Measurements from ENCODE around the gene DOCK4. TPM values are rescaled to one million over a fixed set of nuclear protein-coding genes. Genes with fewer than 3 reads are reported as not detected.

Gene DOCK4
- polyA plus RNA-seq, 3 donors: 20.9 to 26.3 (median 24.1) TPM

GRCh38 chr7:112220877-112221434, 14.8 kb upstream of the DOCK4 start:
- DNase-seq: no peak

DNA sequence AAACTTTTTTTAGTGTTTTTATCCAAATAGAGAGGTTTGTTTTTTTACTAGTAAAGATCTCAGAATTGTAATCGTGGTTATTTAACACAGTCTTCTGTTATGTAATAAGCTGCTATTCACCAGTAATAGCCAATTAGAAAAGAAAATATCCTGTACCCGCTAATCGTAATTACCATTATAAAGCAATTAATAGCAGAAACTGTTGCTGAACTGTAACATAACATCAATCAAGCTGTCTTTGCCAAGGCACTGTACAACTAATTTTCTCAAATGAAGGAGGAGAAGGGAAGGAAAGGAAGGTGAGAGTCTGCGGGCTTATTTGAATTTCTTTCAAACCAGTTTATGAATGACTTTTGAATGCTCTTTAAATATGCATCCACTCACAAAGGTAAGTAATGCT, 9.6 kb upstream of the DOCK4 start:
- no peak for DNase-seq

DNA sequence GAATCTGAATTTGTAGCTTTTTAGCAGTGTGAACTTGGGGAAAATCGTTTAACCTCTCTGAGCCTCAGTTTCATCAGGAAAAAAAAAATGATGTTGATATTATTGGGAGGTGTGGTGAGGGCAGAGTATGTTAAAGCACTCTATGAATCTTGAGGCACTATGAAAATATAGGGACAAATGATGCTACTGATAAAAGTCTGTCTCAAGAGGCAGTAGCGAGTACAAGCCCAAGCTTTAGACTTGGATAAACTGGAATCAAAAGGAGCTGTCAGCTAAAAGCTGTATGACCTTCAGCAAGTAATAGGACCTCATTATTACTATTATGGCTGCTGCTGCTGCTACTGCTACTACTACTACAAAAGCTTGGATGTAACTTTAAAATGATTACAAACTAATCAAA, 8.7 kb upstream of the DOCK4 start:
- no peak for DNase-seq

DNA sequence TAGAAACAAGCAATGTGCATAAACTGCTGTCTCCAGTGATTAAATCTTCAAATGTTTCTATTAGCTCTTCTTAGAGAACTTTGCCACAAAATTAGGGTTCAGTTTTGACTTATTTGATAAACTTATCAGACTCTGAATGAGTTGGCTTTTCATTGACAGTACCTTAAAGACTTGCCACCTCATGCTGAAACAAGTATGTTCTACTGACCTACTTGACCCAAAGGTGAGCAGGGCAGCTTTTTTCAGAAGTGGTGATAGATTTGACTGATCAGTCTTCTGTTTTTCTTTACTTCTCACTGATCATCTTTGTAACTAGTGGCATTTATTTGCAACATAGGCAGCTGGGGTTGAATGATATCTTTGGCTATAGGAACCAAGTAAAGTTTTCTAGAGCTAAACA, 8.1 kb upstream of the DOCK4 start:
- no peak for DNase-seq

DNA sequence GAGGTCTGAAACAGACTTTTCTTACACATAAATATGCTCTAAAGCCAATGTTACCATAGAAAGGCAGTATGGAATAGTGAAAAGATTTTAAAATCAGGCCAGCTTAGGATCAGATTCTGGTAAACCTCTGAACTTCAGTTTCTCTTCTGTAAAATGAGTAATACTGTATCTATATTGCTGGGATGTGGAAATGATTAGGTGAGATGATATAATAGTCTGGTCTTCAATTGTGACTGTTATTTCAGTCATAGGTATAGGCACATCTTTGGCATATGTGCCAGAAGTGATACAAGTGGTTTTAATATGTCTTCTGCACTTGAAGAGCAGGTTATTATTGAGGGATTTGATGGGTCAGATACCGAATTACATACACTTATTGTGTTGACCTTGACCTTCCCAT, 7.5 kb upstream of the DOCK4 start:
- DNase-seq: no peak

DNA sequence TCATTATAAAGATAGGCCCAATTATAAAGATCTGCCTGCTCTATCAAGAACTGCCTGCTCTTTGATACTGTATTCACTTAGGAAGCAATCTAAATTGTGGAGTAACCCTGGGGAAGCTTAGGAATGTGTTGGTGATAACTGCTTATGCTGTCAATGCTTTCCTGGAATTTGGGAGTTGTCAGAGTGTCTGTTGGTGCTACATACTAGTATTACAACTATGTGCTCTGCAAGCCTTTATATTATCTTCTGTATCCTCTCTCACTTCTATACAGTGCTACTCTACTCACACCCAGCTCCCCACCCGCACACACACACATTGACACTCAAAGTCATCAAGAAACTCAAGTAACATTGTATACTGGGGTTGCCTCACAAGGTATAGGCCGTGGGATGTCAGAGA, 6.4 kb upstream of the DOCK4 start:
- DNase-seq: no peak

GRCh38 chr7:112211348-112211907, 5.2 kb upstream of the DOCK4 start:
- DNase-seq: no peak

DNA sequence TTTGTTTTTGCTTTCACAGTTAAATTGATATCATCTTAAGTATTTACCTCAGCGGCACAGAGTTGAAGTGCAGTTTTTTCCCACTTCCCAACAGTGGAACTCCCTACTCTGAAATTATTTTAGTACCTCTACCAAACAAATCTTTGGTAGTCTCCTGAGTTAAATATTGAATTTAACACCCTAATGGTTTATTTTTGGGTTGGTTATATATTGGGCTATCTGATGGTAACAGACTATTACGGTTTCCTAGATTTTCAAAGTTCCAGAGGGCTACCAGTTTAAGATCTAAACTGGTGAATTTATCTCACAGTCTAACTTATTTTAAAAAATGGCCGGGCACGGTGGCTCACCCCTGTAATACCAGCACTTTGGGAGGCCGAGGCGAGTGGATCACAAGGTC, 1.6 kb upstream of the DOCK4 start:
- DNase-seq: no peak

- DNase-seq: no peak
Observed at GRCh38 chr7:112206991-112207592, 893 bp upstream of the DOCK4 start.

- DNase-seq: peak; percentile 73
Observed at GRCh38 chr7:112205343-112206237, 609 bp downstream of the DOCK4 start.

GRCh38 chr7:112204499-112205342, 1.5 kb downstream of the DOCK4 start:
- no peak for DNase-seq

GRCh38 chr7:112203365-112203739, 2.8 kb downstream of the DOCK4 start:
- no peak for DNase-seq

GRCh38 chr7:112202816-112203215, 3.4 kb downstream of the DOCK4 start:
- no peak for DNase-seq

GRCh38 chr7:112201839-112202238, 4.4 kb downstream of the DOCK4 start:
- no peak for DNase-seq

DNA sequence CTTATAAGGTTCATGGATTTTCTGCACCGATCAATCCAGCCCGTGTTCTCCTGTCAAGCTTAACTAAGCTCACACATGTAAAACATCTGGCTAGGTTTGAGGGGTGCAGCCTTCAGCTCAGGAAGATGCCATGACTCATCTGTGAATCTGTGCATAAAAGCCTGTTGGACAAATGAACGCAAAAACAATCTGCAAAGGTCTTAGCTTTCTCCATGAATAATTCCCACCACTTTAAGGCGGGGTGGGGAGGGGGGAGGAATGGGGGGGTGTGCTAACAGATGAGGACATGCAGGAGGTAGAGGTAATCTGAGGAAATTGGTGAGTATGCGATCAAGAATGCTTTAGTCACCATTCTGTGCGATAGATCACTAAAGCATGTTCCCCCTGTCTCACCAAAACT, 4.8 kb downstream of the DOCK4 start:
- no peak for DNase-seq

- DNase-seq: no peak
Observed at GRCh38 chr7:112199672-112200071, 6.5 kb downstream of the DOCK4 start.

- DNase-seq: no peak
Observed at GRCh38 chr7:112199035-112199655, 7.1 kb downstream of the DOCK4 start.

DNA sequence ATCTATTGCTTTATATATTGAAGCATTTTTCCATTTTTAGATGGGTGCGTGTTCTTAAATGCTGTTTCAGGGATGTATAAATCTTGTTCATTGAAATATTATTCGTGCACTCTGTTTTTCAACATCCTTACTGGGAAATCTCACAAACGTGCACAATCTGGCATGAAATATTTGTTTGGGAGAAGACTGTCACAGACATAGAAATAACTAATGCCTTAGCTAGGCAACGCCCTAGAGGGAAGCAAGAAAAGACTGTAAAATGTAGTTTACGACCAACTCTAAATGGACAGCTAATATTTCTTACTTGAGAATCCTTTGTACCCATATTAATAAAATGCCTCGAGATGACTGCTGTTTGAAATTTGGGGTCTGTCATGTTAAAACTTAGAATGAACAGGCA, 8.9 kb downstream of the DOCK4 start:
- DNase-seq: no peak

DNA sequence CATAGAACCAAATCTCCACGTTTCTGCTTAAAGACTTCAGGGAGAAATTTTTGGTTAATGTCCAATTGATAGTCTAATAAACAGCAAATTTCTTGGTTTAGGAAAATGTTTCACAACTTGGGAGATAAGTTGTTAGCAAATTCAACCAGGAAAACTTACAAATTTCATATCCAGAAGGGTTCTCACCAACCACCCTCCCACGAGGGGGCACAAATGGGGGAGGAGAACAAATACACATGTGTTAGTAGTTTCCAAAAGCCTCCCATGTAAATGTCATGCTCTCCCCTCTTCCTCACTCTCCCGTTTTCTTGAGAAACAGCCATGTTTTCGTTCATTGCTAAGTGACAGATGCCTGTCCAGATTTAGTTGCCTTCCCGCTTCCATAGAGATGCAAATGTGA, 10.5 kb downstream of the DOCK4 start:
- DNase-seq: no peak

DNA sequence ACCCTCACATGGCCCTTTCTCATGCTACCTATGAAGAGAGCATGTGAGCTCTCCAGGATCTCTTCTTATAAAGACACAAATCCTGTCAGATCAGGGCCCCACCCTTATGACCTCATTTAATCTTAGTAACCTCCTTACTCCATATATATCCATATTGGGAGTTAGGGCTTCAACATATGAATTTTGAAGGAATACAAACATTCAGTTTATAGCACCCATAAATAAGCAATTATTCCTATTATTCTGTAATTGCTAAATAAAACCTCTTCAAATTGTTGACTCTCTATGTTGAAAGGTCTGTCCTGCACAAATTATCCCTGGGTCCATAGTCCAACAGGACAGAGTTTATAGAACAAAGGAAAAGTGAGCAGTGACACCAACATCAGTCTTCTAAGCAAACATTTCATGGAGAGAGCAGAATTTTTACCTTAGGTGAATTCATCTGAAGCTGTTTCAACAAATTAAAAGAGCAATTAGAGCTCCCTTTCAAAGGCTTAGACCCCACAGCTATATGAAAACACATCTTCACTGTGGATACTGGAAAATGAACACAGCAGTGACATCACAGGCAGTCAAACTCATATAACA, 12.2 kb downstream of the DOCK4 start:
- DNase-seq: no peak

Data from renal pelvis (tissue), 4 donors.